Fibroblast of pulmonary artery (primary cell): ENCODE data around the gene CNOT4.
"Not testable (repeated sequence)": the region's sequence is repeated elsewhere in the genome, so short reads cannot be mapped to it uniquely, and the experiment has no call there.

ENCODE experiments used
- DNase-seq: peaks from one replicate; pipeline ENCODE4 v3.0.0-alpha.2; 2010; ENCODE audit warnings: low read depth
- H3K4me3 ChIP-seq: replicated peaks from 2 replicates; pipeline ENCODE4 v1.5.1; 2011; ENCODE audit warnings: low read depth, mild to moderate bottlenecking, control low read depth, low read length, moderate library complexity
- CTCF ChIP-seq: IDR thresholded peaks from 2 replicates; pipeline ENCODE4 v1.5.1; 2011; ENCODE audit warnings: mild to moderate bottlenecking, control low read depth, low read length, inconsistent platforms; ENCODE audit errors: missing control alignments

CNOT4 gene

DNA sequence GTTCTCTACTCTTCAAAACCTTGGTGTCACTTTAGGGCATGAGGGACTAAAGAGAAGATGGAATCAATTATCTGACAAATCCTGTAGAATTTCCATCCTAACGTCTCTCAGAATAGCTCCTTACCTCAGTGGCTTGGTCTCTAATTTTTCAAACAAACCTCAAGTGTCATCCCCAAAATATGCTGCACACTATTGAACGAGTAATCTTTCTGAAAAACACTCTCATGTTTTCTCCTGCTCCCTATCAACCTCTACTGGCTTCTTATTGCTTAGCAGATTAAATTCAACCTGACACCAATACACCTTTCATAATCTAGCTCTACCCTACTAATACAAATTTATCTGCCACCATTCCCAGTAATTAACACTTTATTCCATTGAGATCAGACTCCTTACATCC is 8.5 kb downstream of the CNOT4 start:
- no peak for TF ChIP-seq CTCF
- DNase-seq: no peak
- no peak overlapping the region for H3K4me3 ChIP-seq

DNA sequence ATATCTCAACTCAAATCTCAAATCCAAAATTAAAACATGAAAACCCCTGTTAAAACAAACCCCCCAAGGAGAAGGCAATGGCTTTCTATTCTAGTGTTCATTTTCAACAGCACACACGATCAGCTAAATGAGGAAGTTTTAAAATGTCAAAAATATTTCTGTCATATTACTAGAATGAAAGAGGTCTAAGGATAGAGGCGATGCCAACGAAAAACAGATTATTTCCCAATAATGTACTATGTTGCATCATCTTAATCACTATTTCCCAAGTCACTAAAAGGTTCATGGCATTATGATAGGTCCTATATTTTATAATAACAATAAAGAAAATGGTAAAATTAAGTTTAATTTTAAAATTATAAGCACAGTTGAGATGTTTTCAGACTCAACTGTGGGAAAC is 10.1 kb downstream of the CNOT4 start:
- no peak overlapping the region for H3K4me3 ChIP-seq
- TF ChIP-seq CTCF: no peak

DNA sequence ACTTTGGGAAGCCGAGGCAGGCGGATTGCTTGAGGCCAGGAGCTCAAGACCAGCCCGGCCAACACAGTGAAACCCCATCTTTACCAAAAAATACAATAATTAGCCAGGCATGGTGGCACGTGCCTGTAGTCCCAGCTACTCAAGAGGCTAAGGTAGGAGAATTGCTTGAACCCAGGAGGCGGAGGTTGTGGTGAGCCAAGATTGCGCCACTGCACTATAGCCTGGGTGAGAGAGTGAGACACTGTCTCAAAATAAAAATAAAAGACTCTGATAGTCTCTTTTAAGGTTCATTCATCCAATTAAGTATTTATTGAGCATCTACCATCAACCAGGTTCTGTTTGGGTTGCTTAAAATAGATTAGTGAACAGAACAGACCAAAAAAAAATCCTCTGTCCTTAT is 12.7 kb downstream of the CNOT4 start:
- not testable (repeated sequence) for H3K4me3 ChIP-seq, DNase-seq

More for the DNA sequence above, 10.1 kb downstream of the CNOT4 start:
- DNase-seq: peak; percentile 36

DNA sequence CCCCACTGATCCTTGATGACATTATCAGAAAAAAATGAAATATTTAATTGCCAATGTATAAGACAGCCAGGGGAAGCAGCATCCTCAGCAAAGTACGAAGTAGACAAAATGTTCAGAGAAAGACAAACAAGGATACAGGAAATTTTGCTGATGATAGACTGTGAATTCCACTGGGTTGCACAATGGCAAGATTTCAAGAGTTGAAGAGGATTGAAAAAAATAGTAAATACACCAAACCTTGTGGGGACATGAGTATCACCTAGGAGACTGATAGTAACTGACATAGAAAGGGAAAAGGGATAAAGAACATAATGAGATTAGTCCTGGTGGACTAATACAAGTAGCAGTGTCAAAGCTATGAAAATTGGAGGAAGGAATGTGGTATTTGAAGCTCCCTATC is 16.5 kb downstream of the CNOT4 start:
- DNase-seq: peak; percentile 63
- no peak for TF ChIP-seq CTCF

DNA sequence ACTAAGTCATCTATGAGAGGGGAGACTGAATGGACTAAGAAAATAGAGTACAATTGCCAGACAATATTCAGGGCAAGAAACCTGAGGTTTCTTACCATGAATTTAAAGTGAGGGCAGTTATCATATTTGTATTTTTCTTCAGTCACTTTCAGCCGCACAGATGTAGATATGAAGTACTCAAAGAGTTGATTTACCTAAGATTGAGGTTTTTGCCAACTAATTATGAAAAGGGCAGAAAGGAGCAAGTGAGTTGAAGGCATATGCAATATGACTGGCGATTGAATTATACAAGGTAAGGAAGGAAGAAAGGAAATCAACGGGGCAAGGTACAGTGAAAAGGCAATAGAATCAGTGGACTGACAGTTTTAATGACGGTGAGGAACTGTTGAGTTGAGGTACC is 17.8 kb downstream of the CNOT4 start:
- DNase-seq: no peak
- no peak overlapping the region for H3K4me3 ChIP-seq
- TF ChIP-seq CTCF: no peak

More for the DNA sequence above, 16.5 kb downstream of the CNOT4 start:
- H3K4me3 ChIP-seq: no peak overlapping the region

DNA sequence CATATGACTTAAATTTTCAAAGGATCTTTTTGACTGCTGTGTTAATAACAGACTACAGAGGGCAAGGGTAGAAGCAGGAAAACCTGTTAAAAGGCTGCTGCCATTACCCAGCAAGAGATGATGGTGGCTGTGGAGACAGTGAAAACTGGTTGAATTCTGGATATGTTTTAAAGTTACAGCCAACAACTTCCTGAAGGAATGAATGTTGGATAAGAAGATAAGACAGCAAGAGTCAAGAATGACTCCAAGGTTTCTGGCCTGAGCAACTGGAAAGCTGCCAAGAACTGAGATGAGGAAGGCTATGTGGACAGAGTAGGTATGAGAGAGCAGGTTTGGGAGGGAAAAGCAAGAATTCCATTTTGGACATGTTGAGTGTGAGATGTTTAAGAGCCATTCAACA is 19.1 kb downstream of the CNOT4 start:
- H3K4me3 ChIP-seq: no peak overlapping the region
- no peak for TF ChIP-seq CTCF
- DNase-seq: peak; percentile 71

DNA sequence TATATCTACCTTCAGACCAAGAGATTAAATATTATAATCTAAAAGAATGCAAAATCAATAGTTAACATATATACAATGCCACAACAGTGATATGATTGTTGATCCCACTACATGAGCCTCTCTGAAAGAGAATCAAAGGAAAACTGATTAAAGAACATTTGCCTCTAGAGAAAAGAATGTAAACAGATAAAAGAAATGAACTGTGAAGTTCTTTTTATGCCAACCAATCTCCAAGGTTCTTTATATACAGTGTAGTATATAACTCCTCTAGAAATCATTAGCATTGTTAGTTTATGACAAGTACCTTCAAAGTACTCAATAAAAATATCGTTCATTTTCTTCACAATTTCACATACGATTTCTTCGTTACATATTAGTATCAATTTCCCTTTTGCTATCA is 20.1 kb downstream of the CNOT4 start:
- TF ChIP-seq CTCF: no peak
- no peak for DNase-seq
- no peak overlapping the region for H3K4me3 ChIP-seq

GRCh38 chr7:135486261-135486920 is 23.5 kb downstream of the CNOT4 start:
- H3K4me3 ChIP-seq: no peak overlapping the region
- no peak for TF ChIP-seq CTCF
- no peak for DNase-seq
